Keratinocyte (primary cell): Measurements from ENCODE around the gene VAMP1. TPM values are rescaled to one million over a fixed set of nuclear protein-coding genes. Genes with fewer than 3 reads are reported as not detected.

Source experiments
- DNase-seq: peaks from one replicate; pipeline ENCODE4 v3.0.0-alpha.2; 2011; ENCODE audit warnings: low read depth, missing footprints, low spot score
- FAIRE-seq: peaks from 2 replicates; lab custom pipeline; 2011; peaks lifted over from hg19 to GRCh38; lab: Jason Lieb, UNC
- H2AFZ ChIP-seq: 2 replicates; pipeline ENCODE4 v1.6.0; 2012; ENCODE audit warnings: low read length, control low read depth, inconsistent platforms; ENCODE audit not compliant: control insufficient read depth
- H3K27ac ChIP-seq: 2 replicates; pipeline ENCODE4 v1.5.1; 2011; ENCODE audit warnings: low read length; ENCODE audit not compliant: control insufficient read depth, insufficient read depth
- H3K27me3 ChIP-seq: 3 replicates; pipeline ENCODE4 v1.6.0; 2011; ENCODE audit warnings: low read length; ENCODE audit not compliant: control insufficient read depth, insufficient read depth; ENCODE audit errors: extremely low read depth
- H3K36me3 ChIP-seq, 2 experiments: 2 replicates in 1 of 2; 3 replicates in 1 of 2; pipeline ENCODE4 v1.5.1; 2011; ENCODE audit warnings: low read length in 2 of 2, mild to moderate bottlenecking in 1 of 2; ENCODE audit not compliant: control insufficient read depth in 2 of 2, insufficient read depth in 2 of 2; ENCODE audit errors: extremely low read depth in 1 of 2
- H3K4me1 ChIP-seq: 3 replicates; pipeline ENCODE4 v1.5.1; 2011; ENCODE audit warnings: low read length; ENCODE audit not compliant: control insufficient read depth, insufficient read depth; ENCODE audit errors: extremely low read depth
- H3K4me2 ChIP-seq: 3 replicates; pipeline ENCODE4 v1.6.0; 2011; ENCODE audit warnings: low read depth, low read length; ENCODE audit not compliant: control insufficient read depth, insufficient read depth; ENCODE audit errors: extremely low read depth
- H3K4me3 ChIP-seq, 3 experiments: fragments of 200-600 bp in 1 of 3; sonication (generic) in 1 of 3; 2 replicates in 2 of 3; 3 replicates in 1 of 3; pipeline ENCODE4 v1.5.1; 2011 to 2016; ENCODE audit warnings: low read length in 3 of 3, mild to moderate bottlenecking in 3 of 3, control low read depth in 2 of 3, inconsistent platforms in 1 of 3, low read depth in 1 of 3, mixed read lengths in 1 of 3, mixed run types in 1 of 3, moderate library complexity in 1 of 3; ENCODE audit not compliant: control insufficient read depth in 2 of 3, insufficient read depth in 2 of 3; ENCODE audit errors: extremely low read depth in 1 of 3
- H3K79me2 ChIP-seq: 2 replicates; pipeline ENCODE4 v1.6.0; 2012; ENCODE audit warnings: low read length; ENCODE audit not compliant: control insufficient read depth, insufficient read depth
- H3K9ac ChIP-seq: 3 replicates; pipeline ENCODE4 v1.6.0; 2011; ENCODE audit warnings: low read length; ENCODE audit not compliant: control insufficient read depth, insufficient read depth; ENCODE audit errors: extremely low read depth
- H3K9me1 ChIP-seq: 3 replicates; pipeline ENCODE4 v1.6.0; 2011; ENCODE audit warnings: low read length; ENCODE audit not compliant: control insufficient read depth, insufficient read depth; ENCODE audit errors: extremely low read depth
- H3K9me3 ChIP-seq: 2 replicates; pipeline ENCODE4 v1.5.1; 2012; ENCODE audit warnings: low read depth, low read length; ENCODE audit not compliant: control insufficient read depth
- H4K20me1 ChIP-seq: 3 replicates; pipeline ENCODE4 v1.6.0; 2011; ENCODE audit warnings: low read length; ENCODE audit not compliant: control insufficient read depth, insufficient read depth; ENCODE audit errors: extremely low read depth
- CTCF ChIP-seq, 3 experiments: IDR thresholded peaks in 1 of 3; conservative IDR thresholded peaks in 1 of 3; optimal IDR thresholded peaks in 1 of 3; 2 replicates in 2 of 3; 3 replicates in 1 of 3; pipeline versions ENCODE3 to v1.5.1; 2011; ENCODE audit warnings: low read length in 3 of 3, mild to moderate bottlenecking in 3 of 3, moderate library complexity in 2 of 3, control low read depth in 1 of 3, inconsistent platforms in 1 of 3; ENCODE audit not compliant: insufficient read depth in 2 of 3; ENCODE audit errors: extremely low read depth in 1 of 3
- EZH2 ChIP-seq: IDR thresholded peaks from one replicate; pipeline ENCODE4 v1.6.1; 2012; ENCODE audit warnings: inconsistent platforms, mild to moderate bottlenecking, low read length, moderate library complexity
- dilution Hi-C: fragments of 300-500 bp; cut with MboI; formaldehyde crosslinking; loops from one replicate; pipeline ENCODE4 v1.7.0; 2020; ENCODE audit warnings: low sequenced_read_pairs; ENCODE audit not compliant: extremely low pct_ligation_motif_present
- polyA plus RNA-seq, 5 experiments: library from polyadenylated mRNA; depleted of rRNA in 3 of 5; stranded (reverse) in 3 of 5; stranded (forward) in 1 of 5; unstranded in 1 of 5; fragments of >200 nt; gene quantifications; 1 replicate in 1 of 5; 2 replicates in 3 of 5; 3 replicates in 1 of 5; pipeline versions ENCODE4 v1.2.1 to v1.2.3, GENCODE V29; 2011 to 2012; ENCODE audit warnings: missing spikeins in 2 of 5, low read depth in 1 of 5, low replicate concordance in 1 of 5

The VAMP1 gene
- polyA plus RNA-seq, 1 donor (not counting 4 experiments of a cell fraction or from before 2014, with no cell fraction given) = 6.7 TPM

- dilution Hi-C loops = no loop called here
- Histone ChIP-seq H3K4me2 (peak overlapping the region; percentile 95), H3K4me3 (peak overlapping the region; percentile 42 to 56 (median 52)), H3K9me3 (no peaks in the 10 kb centered on the region), H3K27me3 (no peaks in the 10 kb centered on the region), H3K79me2 (no peaks in the 10 kb centered on the region), H3K36me3 (peaks cover 1 to 2% of the 10 kb centered on the region in 2 experiments), H3K9ac (peak overlapping the region; percentile 82), H2AFZ (peak overlapping the region; percentile 97), H4K20me1 (no peaks in the 10 kb centered on the region), H3K27ac (peak overlapping the region; percentile 72), H3K4me1 (peaks cover 20% of the 10 kb centered on the region), H3K9me1 (no peaks in the 10 kb centered on the region)
- DNase-seq = no peak
- TF ChIP-seq EZH2 (no peak), CTCF (optimal IDR thresholded peaks at IDR 0.05 in 1 of 3, IDR thresholded peaks at IDR 0.05 in 1 of 3, conservative IDR thresholded peaks at IDR 0.05 in 1 of 3; ENCODE audit: extremely low read depth in 1 of 3, insufficient read depth in 2 of 3, low read length in 3 of 3) (no peak)
- FAIRE-seq = peak; percentile 58
Observed at GRCh38 chr12:6452245-6452943, 18.1 kb downstream of the VAMP1 start.

GRCh38 chr12:6451348-6452244 is 18.9 kb downstream of the VAMP1 start, which contains the start of gene TAPBPL:
Gene TAPBPL, plus strand, starts transcription at chr12:6452042. Its CDS starts 207 bp downstream, at chr12:6452249.
- TF ChIP-seq EZH2 (no peak), CTCF (optimal IDR thresholded peaks at IDR 0.05 in 1 of 3, IDR thresholded peaks at IDR 0.05 in 1 of 3, conservative IDR thresholded peaks at IDR 0.05 in 1 of 3; ENCODE audit: extremely low read depth in 1 of 3, insufficient read depth in 2 of 3, low read length in 3 of 3) (no peak)
- no peaks in the 10 kb centered on the region for H3K9me1 ChIP-seq
- H4K20me1 ChIP-seq = no peaks in the 10 kb centered on the region
- no peaks in the 10 kb centered on the region for H3K79me2 ChIP-seq
- H3K4me2 ChIP-seq = peak within 1 kb of the TSS; percentile 95
- peak within 1 kb of the TSS; percentile 97 for H2AFZ ChIP-seq
- H3K36me3 ChIP-seq = peaks cover 0 to 2% of the 10 kb centered on the region in 2 experiments
- H3K27ac ChIP-seq = peak within 1 kb of the TSS; percentile 72
- no peaks in the 10 kb centered on the region for H3K27me3 ChIP-seq
- H3K9me3 ChIP-seq = no peaks in the 10 kb centered on the region
- peak; percentile 81 for FAIRE-seq
- H3K4me1 ChIP-seq = peaks cover 20% of the 10 kb centered on the region
- no peak for DNase-seq
- peak within 1 kb of the TSS; percentile 82 for H3K9ac ChIP-seq
- dilution Hi-C loops = no loop called here
- peak within 1 kb of the TSS; percentile 42 to 56 (median 52) for H3K4me3 ChIP-seq
